ENCODE data around the gene MAB21L4.

DNA sequence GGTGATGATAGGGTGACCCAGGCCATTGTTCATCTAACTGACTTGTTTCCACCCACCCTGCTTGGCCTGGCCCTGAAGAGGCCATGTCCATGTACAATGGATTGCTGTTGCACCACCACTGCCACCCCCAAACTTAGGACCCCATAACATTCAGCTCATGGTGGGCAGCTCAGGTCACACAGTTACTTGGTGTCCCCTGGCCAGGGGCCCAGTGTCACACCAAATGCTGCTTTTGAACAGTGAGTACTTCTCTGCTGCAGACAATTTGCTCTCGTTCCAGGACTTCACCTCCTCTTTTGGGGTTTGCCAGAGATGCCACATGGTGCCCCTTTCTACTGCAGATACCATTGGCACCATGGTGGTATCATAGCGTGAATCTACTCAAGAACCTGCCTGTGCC is 11.7 kb downstream of the MAB21L4 start:
- no peak for TF ChIP-seq POLR2A (IDR thresholded peaks at IDR 0.05)
- TF ChIP-seq, protein P1, sequence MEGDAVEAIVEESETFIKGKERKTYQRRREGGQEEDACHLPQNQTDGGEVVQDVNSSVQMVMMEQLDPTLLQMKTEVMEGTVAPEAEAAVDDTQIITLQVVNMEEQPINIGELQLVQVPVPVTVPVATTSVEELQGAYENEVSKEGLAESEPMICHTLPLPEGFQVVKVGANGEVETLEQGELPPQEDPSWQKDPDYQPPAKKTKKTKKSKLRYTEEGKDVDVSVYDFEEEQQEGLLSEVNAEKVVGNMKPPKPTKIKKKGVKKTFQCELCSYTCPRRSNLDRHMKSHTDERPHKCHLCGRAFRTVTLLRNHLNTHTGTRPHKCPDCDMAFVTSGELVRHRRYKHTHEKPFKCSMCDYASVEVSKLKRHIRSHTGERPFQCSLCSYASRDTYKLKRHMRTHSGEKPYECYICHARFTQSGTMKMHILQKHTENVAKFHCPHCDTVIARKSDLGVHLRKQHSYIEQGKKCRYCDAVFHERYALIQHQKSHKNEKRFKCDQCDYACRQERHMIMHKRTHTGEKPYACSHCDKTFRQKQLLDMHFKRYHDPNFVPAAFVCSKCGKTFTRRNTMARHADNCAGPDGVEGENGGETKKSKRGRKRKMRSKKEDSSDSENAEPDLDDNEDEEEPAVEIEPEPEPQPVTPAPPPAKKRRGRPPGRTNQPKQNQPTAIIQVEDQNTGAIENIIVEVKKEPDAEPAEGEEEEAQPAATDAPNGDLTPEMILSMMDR (IDR thresholded peaks at IDR 0.05), result no peak
